H9 (cell line): ENCODE measurements around the gene DOCK7. TPM values are rescaled to one million over a fixed set of nuclear protein-coding genes. Genes with fewer than 3 reads are reported as not detected.

Source experiments
- DNase-seq: peaks from one replicate; pipeline ENCODE4 v3.0.0-alpha.2; 2017
- H2AFZ ChIP-seq: one replicate; pipeline ENCODE4 v1.6.1; 2013; ENCODE audit warnings: mild to moderate bottlenecking, low read length, control low read depth, moderate library complexity
- H2AK5ac ChIP-seq: 2 replicates; pipeline ENCODE4 v1.6.1; 2013; ENCODE audit warnings: low read length, control low read depth, mixed read lengths; ENCODE audit not compliant: insufficient read length
- H2BK120ac ChIP-seq: one replicate; pipeline ENCODE4 v1.6.1; 2013; ENCODE audit warnings: low read depth, mild to moderate bottlenecking, low read length, control low read depth, inconsistent platforms; ENCODE audit not compliant: poor library complexity, severe bottlenecking
- H2BK12ac ChIP-seq: 2 replicates; pipeline ENCODE4 v1.6.1; 2013; ENCODE audit warnings: low read length, control low read depth, mixed read lengths, low read depth; ENCODE audit not compliant: insufficient read length
- H2BK15ac ChIP-seq: 2 replicates; pipeline ENCODE4 v1.6.1; 2013; ENCODE audit warnings: low read depth, low read length, control low read depth
- H2BK20ac ChIP-seq: one replicate; pipeline ENCODE4 v1.6.1; 2013; ENCODE audit warnings: low read depth, mild to moderate bottlenecking, low read length, control low read depth, inconsistent platforms; ENCODE audit not compliant: poor library complexity, severe bottlenecking
- H2BK5ac ChIP-seq: 2 replicates; pipeline ENCODE4 v1.6.1; 2013; ENCODE audit warnings: low read length, control low read depth, mixed read lengths; ENCODE audit not compliant: insufficient read length
- H3K14ac ChIP-seq: 2 replicates; pipeline ENCODE4 v1.6.1; 2013; ENCODE audit warnings: low read length, control low read depth; ENCODE audit not compliant: insufficient read depth
- H3K18ac ChIP-seq: 2 replicates; pipeline ENCODE4 v1.6.1; 2013; ENCODE audit warnings: low read depth, mild to moderate bottlenecking, mixed read lengths, low read length, control low read depth; ENCODE audit not compliant: insufficient read length
- H3K23ac ChIP-seq: 2 replicates; pipeline ENCODE4 v1.6.1; 2013; ENCODE audit warnings: low read length, control low read depth, mixed read lengths, low read depth; ENCODE audit not compliant: insufficient read length
- H3K23me2 ChIP-seq: 2 replicates; pipeline ENCODE4 v1.6.1; 2013; ENCODE audit warnings: low read depth, mild to moderate bottlenecking, mixed read lengths, low read length, control low read depth; ENCODE audit not compliant: insufficient read length, poor library complexity, severe bottlenecking
- H3K27ac ChIP-seq: 2 replicates; pipeline ENCODE4 v1.5.1; 2013; ENCODE audit warnings: low read length, control low read depth, mixed read lengths, low read depth; ENCODE audit not compliant: insufficient read length
- H3K27me3 ChIP-seq: 2 replicates; pipeline ENCODE4 v1.6.1; 2013; ENCODE audit warnings: low read length, control low read depth, inconsistent platforms; ENCODE audit not compliant: insufficient read depth
- H3K4ac ChIP-seq: 2 replicates; pipeline ENCODE4 v1.6.1; 2013; ENCODE audit warnings: low read depth, mild to moderate bottlenecking, control low read depth, inconsistent platforms, low read length, moderate library complexity
- H3K4me1 ChIP-seq: 2 replicates; pipeline ENCODE4 v1.6.1; 2013; ENCODE audit warnings: low read length, control low read depth, inconsistent platforms; ENCODE audit not compliant: insufficient read depth
- H3K4me2 ChIP-seq: 2 replicates; pipeline ENCODE4 v1.6.1; 2013; ENCODE audit warnings: low read length, control low read depth, mixed read lengths; ENCODE audit not compliant: insufficient read length, insufficient read depth
- H3K56ac ChIP-seq: 2 replicates; pipeline ENCODE4 v1.6.1; 2013; ENCODE audit warnings: low read depth, mild to moderate bottlenecking, mixed read lengths, low read length, control low read depth; ENCODE audit not compliant: insufficient read length
- H3K79me1 ChIP-seq: 2 replicates; pipeline ENCODE4 v1.6.1; 2013; ENCODE audit warnings: low read depth, mild to moderate bottlenecking, moderate library complexity, low read length, control low read depth, inconsistent platforms; ENCODE audit not compliant: insufficient read depth, poor library complexity, severe bottlenecking
- H3K79me2 ChIP-seq: 2 replicates; pipeline ENCODE4 v1.6.1; 2013; ENCODE audit warnings: low read length, control low read depth, inconsistent platforms; ENCODE audit not compliant: insufficient read depth
- H3K9ac ChIP-seq: 2 replicates; pipeline ENCODE4 v1.6.1; 2013; ENCODE audit warnings: low read length, control low read depth, mixed read lengths; ENCODE audit not compliant: insufficient read length; ENCODE audit errors: extremely low read depth
- H3K9me3 ChIP-seq: one replicate; pipeline ENCODE4 v1.6.1; 2013; ENCODE audit warnings: low read depth, low read length, inconsistent platforms; ENCODE audit not compliant: control insufficient read depth
- H3T11ph ChIP-seq: one replicate; pipeline ENCODE4 v1.6.1; 2013; ENCODE audit warnings: mild to moderate bottlenecking, low read length, control low read depth, inconsistent platforms
- H4K20me1 ChIP-seq: one replicate; pipeline ENCODE4 v1.6.1; 2013; ENCODE audit not compliant: control insufficient read depth, insufficient read length, insufficient read depth
- H4K5ac ChIP-seq: 2 replicates; pipeline ENCODE4 v1.6.1; 2013; ENCODE audit warnings: low read depth, mild to moderate bottlenecking, mixed read lengths, low read length, control low read depth; ENCODE audit not compliant: insufficient read length
- H4K8ac ChIP-seq: replicated peaks from 2 replicates; pipeline ENCODE4 v1.6.1; 2013; ENCODE audit warnings: low read length, control low read depth, mixed read lengths, low read depth; ENCODE audit not compliant: insufficient read length
- H4K91ac ChIP-seq: 2 replicates; pipeline ENCODE4 v1.6.1; 2013; ENCODE audit warnings: low read depth, mild to moderate bottlenecking, moderate library complexity, mixed read lengths, low read length, control low read depth; ENCODE audit not compliant: insufficient read length
- H3K27ac Mint-ChIP-seq, 3 experiments: 2 replicates in 2 of 3; 3 replicates in 1 of 3; pipeline ENCODE4 v1.8.0; 2020 to 2021; ENCODE audit warnings: mixed read lengths in 3 of 3, mild to moderate bottlenecking in 1 of 3, moderate library complexity in 1 of 3
- H3K27me3 Mint-ChIP-seq: 2 replicates; pipeline ENCODE4 v1.8.0; 2021; ENCODE audit warnings: low read depth, mild to moderate bottlenecking, moderate library complexity, mixed read lengths
- H3K36me3 Mint-ChIP-seq, 3 experiments: 2 replicates in 2 of 3; 3 replicates in 1 of 3; pipeline ENCODE4 v1.8.0; 2020 to 2021; ENCODE audit warnings: low read depth in 3 of 3, mixed read lengths in 3 of 3; ENCODE audit not compliant: insufficient read depth in 1 of 3
- H3K4me1 Mint-ChIP-seq, 2 experiments: 2 replicates each; pipeline ENCODE4 v1.8.0; 2020; ENCODE audit warnings: mixed read lengths in 2 of 2
- H3K4me3 Mint-ChIP-seq, 2 experiments: 2 replicates in 1 of 2; 3 replicates in 1 of 2; pipeline ENCODE4 v1.8.0; 2020 to 2021; ENCODE audit warnings: mild to moderate bottlenecking in 2 of 2, mixed read lengths in 2 of 2, moderate library complexity in 1 of 2
- H3K9me3 Mint-ChIP-seq, 2 experiments: 2 replicates in 1 of 2; 3 replicates in 1 of 2; pipeline ENCODE4 v1.8.0; 2020; ENCODE audit warnings: mild to moderate bottlenecking in 2 of 2, mixed read lengths in 2 of 2, moderate library complexity in 1 of 2
- CTCF ChIP-seq: fragments of 200-600 bp; sonication (generic); conservative IDR thresholded peaks from 3 replicates; pipeline ENCODE4 v1.8.0; 2021; ENCODE audit warnings: antibody characterized with exemption, mild to moderate bottlenecking
- WGBS: extraction: QIAGEN DNeasy Blood & Tissue Kit; methylation state at CpG from one replicate; pipeline ENCODE4 v1.1.7; 2013; ENCODE audit warnings: missing lambda C conversion rate, low lambda C conversion rate, mixed read lengths; ENCODE audit not compliant: insufficient read length; ENCODE audit errors: extremely low coverage; 5-methylcytosine and 5-hydroxymethylcytosine counted together
- total RNA-seq: library from RNA; stranded (reverse); gene quantifications from 2 replicates; pipeline ENCODE4 v1.2.1, GENCODE V29; 2021

The DOCK7 gene
- total RNA-seq, 1 experiment from 2014 or later = 36.8 TPM

- no peak overlapping the region for H3T11ph ChIP-seq
- Mint-ChIP-seq H3K4me1 (peaks cover 2 to 6% of the 10 kb centered on the region in 2 experiments; a peak in 3 of 4 replicates), H3K36me3 (no peaks in the 10 kb centered on the region; a peak in 2 of 7 replicates), H3K27me3 (no peaks in the 10 kb centered on the region), H3K27ac (no peak overlapping the region), H3K9me3 (no peaks in the 10 kb centered on the region; a peak in 1 of 5 replicates), H3K4me3 (no peak overlapping the region)
- H4K5ac ChIP-seq = no peak overlapping the region
- H3K27me3 ChIP-seq = no peaks in the 10 kb centered on the region
- H3K4me1 ChIP-seq = no peaks in the 10 kb centered on the region
- H3K4ac ChIP-seq = no peak overlapping the region
- no peaks in the 10 kb centered on the region for H3K9me3 ChIP-seq
- no peak overlapping the region for H2AFZ ChIP-seq
- H3K79me1 ChIP-seq = no peaks in the 10 kb centered on the region
- no peak overlapping the region for H3K23ac ChIP-seq
- no peak overlapping the region for H3K14ac ChIP-seq
- no peak overlapping the region for H2BK5ac ChIP-seq
- WGBS = no CpG with 5 or more reads among the region's 3 CpGs
- no peak overlapping the region for H3K9ac ChIP-seq
- H2BK12ac ChIP-seq = no peak overlapping the region
- H3K4me2 ChIP-seq = no peak overlapping the region
- H2BK120ac ChIP-seq = no peak overlapping the region
- no peak for DNase-seq
- H3K18ac ChIP-seq = no peak overlapping the region
- no peak overlapping the region for H3K56ac ChIP-seq
- no peak overlapping the region for H2BK20ac ChIP-seq
- no peak overlapping the region for H4K8ac ChIP-seq
- no peak for TF ChIP-seq CTCF
- no peak overlapping the region for H2AK5ac ChIP-seq
- no peak overlapping the region for H2BK15ac ChIP-seq
- H4K91ac ChIP-seq = no peak overlapping the region
- no peaks in the 10 kb centered on the region for H3K23me2 ChIP-seq
- no peak overlapping the region for H3K27ac ChIP-seq
- H3K79me2 ChIP-seq = no peaks in the 10 kb centered on the region
- no peaks in the 10 kb centered on the region for H4K20me1 ChIP-seq
Observed at GRCh38 chr1:62595647-62596046, 92.5 kb downstream of the DOCK7 start.
